Gastrocnemius medialis (tissue), 4 donors: Measurements from ENCODE around the gene SLC25A26.

Experiments
- POLR2A ChIP-seq, 2 donors: fragments of 450-650 bp; IDR thresholded peaks; one replicate each; pipeline ENCODE4 v1.6.1; 2017; ENCODE audit warnings: antibody characterized with exemption in 2 of 2, mild to moderate bottlenecking in 2 of 2, moderate library complexity in 2 of 2
- TF ChIP-seq, protein P1 (sequence below), 5 experiments: fragments of 450-650 bp in 3 of 5; fragments of 200-600 bp in 2 of 5; sonication (generic) in 2 of 5; IDR thresholded peaks in 4 of 5; conservative IDR thresholded peaks in 1 of 5; 1 replicate in 4 of 5; 2 replicates in 1 of 5; pipeline ENCODE4 v1.5.1; 2016 to 2019; ENCODE audit warnings: antibody characterized with exemption in 5 of 5, mild to moderate bottlenecking in 3 of 5, moderate library complexity in 3 of 5

GRCh38 chr3:66413151-66413751 lies 192.4 kb downstream of the SLC25A26 start:
- TF ChIP-seq, protein P1, sequence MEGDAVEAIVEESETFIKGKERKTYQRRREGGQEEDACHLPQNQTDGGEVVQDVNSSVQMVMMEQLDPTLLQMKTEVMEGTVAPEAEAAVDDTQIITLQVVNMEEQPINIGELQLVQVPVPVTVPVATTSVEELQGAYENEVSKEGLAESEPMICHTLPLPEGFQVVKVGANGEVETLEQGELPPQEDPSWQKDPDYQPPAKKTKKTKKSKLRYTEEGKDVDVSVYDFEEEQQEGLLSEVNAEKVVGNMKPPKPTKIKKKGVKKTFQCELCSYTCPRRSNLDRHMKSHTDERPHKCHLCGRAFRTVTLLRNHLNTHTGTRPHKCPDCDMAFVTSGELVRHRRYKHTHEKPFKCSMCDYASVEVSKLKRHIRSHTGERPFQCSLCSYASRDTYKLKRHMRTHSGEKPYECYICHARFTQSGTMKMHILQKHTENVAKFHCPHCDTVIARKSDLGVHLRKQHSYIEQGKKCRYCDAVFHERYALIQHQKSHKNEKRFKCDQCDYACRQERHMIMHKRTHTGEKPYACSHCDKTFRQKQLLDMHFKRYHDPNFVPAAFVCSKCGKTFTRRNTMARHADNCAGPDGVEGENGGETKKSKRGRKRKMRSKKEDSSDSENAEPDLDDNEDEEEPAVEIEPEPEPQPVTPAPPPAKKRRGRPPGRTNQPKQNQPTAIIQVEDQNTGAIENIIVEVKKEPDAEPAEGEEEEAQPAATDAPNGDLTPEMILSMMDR (IDR thresholded peaks at IDR 0.05 in 4 of 5, conservative IDR thresholded peaks at IDR 0.05 in 1 of 5) = no peak
- TF ChIP-seq POLR2A (IDR thresholded peaks at IDR 0.05) = peak in 1 of 2 donors; percentile 28
